Measurements from ENCODE around the gene MSX1.
"Not testable (repeated sequence)": the region's sequence is repeated elsewhere in the genome, so short reads cannot be mapped to it uniquely, and the experiment has no call there.

MSX1 gene

DNA sequence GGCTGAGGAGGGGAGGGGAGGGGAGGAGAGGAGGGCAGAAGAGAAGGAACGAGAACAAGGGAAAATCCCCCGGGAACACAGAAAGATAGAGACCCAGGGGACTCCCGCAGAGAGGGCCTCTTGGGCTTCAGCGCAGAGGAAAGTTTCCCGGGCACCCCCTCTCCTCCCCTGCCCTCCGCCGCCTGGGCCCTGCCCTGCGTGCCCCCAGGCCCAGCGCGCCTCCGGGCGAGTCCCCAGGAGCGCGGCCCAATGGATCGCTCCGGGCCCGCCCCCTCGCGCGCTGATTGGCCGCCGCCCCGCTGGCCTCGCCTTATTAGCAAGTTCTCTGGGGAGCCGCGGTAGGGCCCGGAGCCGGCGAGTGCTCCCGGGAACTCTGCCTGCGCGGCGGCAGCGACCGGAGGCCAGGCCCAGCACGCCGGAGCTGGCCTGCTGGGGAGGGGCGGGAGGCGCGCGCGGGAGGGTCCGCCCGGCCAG, at the start of gene MSX1:
TSS of gene MSX1 (plus strand) at position 341 of the 474 bp plus-strand sequence. CDS start 235 bp downstream, outside the sequence.
- no peak for DNase-seq (ENCODE audit: low read depth, low spot score)

DNA sequence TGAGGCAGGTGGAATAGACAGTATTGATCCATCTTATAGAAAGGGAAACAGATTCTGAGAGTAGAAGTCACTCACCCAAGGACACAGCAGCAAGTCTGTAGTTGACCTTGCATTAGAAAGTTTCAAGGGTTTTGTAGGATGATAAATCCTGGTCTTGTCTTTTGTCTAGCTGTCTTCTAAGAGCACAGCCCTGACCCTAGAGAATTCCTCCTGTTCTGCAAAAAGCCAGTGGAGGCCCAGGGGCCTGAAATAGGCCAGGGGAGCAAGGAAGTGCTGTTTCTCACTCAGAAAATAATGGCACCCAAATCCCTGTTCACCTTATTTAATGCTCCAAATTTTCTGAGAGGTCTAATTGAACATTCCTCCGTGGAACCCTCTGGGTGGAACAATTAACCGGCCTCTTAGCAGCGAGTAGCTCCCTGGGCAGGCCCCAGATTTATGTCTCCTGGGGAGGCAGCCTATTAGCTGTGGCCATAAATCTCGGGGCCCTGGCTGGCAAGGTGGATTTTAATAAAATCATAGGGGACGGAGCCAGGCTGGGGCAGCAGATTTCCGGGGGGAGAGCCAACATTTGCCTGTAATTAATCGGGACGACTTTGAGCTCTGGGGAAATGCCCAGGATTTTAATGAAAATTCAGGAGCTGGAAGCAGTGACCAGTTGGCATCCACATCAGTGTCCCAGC, 49.2 kb upstream of the MSX1 start:
- DNase-seq (ENCODE audit: low read depth, low spot score), result no peak
- H3K27ac ChIP-seq, result no peak overlapping the region

More for the DNA sequence above, at the start of gene MSX1:
- H3K27ac ChIP-seq, result no peak within 1 kb of the TSS

DNA sequence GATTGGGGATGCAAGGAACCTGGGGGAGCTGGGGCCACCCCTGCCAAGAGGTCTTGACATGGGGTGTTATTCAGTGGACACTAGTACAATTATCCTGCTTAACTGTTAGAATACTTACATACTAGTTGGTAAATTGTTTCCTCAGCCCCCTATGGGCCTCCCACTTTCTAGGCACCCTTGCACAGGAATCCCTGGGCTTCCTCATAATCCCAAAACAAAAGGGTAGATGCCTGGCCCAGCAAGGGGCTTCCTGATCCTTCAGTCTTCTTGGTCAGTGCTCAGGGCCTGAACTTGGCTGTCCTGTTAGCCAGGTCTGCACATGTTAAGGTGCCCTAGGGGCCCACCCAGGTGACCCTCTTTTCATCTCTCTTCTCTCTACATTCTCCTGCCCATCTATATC, 48.7 kb upstream of the MSX1 start:
- no peak for DNase-seq (ENCODE audit: low read depth, low spot score)
- no peak overlapping the region for H3K27ac ChIP-seq

DNA sequence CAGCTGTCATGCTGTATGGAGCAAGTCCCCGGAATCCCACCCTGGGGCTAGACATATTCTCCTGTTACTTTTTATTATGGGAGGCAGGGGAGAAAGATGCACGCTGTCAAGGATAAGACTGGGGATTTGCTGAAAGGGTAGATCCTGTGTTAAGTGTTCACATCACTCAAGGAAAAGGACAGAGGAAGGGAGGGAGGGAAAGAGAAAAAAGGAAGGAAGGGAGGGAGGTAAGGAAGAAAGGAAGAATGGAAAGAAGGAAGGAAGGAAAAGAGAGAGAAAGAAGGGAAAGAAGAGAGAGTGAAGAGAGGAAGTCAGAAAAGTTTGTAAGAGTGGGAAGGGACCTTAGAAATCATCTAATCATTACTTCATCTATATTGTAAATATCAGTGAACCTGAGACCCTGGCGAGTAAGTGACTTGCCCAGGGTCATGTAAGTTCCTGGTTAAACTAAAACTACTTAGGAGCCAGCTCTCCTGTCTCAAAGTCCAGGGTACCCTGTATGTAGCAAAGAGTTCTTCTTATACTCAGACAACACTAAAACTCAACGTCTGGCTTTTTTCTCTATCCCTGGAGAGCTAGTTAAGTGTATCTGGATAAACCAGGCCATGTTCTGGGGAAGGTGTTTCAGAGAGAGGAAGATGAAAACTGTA, 47.2 kb upstream of the MSX1 start:
- no peak overlapping the region for H3K27ac ChIP-seq
- DNase-seq (ENCODE audit: low read depth, low spot score), result no peak

DNA sequence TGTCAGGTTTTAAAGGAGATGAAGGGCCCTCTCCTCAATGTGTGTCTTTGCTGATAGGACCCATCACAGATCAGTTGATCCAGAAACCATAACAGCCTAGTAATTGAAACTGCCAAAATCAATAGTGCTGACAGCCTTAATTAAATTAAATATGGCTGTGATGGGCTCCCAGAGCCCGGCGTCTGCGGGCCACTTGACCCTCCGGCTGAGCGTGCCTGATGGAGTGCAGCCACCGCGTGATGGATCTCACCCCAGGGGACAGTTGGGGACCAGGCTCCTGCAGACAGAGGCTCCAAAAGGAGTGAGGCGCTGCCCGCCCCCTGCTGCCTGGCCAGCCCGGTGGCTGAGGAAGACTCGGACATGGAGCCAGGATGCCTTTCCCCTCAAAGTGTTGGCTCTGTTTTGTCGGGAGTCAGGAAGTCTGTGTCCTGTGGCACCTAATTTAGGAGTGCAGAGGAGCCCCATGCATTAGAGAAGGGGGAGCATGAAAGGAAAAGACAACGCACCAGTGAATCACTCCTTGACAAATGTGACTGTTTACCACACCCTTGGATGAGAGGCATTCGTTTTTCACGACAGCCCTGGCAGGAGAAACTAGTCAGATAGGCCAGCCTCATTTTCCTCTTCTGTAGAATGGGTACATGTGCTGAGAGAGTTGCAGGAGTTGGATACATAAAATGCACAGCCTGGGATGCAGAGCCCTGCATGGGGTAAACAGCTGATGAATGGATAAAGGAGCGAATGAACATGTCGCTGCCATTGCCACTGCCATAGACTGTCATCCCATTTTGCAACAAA, 40.9 kb upstream of the MSX1 start:
- no peak overlapping the region for H3K27ac ChIP-seq
- no peak for DNase-seq (ENCODE audit: low read depth, low spot score)

DNA sequence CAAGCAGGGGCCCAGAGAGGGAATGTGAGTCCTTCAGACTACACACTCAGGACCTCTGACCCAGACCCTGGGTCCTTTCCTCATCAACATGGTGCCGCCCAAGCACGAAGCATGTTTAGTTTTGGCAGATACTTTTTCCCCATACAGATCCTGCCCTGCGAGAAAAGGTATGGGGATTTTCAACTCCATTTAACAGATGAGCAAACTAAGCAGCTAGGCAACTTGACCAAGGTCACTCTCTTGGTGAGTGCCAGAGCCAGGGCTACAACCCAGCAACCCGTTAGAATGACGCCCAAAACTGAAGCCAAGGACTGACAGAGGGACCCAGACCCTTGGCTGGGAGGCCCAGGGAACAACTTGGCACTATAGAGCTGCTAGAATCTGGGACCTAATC, 40.3 kb upstream of the MSX1 start:
- H3K27ac ChIP-seq, result no peak overlapping the region
- no peak for DNase-seq (ENCODE audit: low read depth, low spot score)

DNA sequence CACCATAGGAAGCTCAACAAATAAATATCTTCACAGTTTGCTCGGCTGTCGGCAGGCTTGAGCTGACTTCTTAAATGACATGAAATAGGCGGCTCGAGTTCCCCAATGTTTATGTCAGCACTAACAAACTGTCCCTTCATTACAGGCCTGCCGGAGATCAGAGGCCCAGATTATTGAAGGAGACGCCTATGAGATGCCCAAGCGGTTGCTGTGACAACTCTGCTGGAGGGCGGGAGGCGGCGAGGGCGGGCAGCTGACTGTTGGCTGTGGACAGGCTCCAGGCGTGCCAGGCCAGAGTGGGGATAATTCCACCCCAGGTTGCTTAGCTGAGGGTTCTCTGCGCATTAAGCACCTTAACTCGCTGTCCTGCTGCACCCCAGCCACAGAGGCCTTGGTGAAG, 39.2 kb upstream of the MSX1 start:
- H3K27ac ChIP-seq, result no peak overlapping the region
- no peak for DNase-seq (ENCODE audit: low read depth, low spot score)

DNA sequence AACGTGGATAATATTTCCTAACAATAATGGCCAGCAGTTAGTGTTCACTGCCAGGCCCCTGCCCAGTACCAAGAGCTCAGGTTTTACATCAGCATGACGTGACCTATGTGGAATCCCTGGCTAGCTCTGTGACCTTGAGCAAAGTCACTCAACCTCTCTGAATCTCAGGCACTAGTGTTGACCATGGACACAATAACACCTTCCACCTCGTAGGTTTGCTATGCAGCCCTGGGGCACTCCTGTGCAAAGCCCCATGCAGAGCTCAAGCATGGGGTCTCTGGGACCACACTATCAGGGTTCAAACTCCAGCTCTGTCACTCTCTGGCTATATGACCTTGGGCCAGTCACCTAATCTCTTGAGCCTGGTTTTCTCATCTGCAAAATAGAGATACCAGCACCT, 38.7 kb upstream of the MSX1 start:
- DNase-seq (ENCODE audit: low read depth, low spot score), result no peak

DNA sequence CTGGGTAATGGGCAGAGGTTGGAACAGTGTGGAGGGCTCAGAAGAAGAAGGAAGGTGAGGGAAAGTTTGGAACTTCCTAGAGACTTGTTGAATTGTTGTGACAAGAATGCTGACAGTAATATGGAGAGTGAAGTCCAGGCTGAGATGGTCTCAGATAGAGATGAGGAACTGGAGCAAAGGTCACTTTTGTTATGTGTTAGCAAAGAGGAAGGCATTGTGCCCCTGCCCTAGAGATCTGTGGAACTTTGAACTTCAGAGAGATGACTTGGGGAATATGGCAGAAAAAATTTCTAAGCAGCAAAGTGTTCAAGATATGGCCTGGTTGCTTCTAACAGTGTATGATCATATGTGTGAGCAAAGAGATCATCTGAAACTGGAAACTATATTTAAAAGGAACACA, 37.9 kb upstream of the MSX1 start:
- no peak overlapping the region for H3K27ac ChIP-seq

More for the DNA sequence above, 38.7 kb upstream of the MSX1 start:
- H3K27ac ChIP-seq, result no peak overlapping the region

DNA sequence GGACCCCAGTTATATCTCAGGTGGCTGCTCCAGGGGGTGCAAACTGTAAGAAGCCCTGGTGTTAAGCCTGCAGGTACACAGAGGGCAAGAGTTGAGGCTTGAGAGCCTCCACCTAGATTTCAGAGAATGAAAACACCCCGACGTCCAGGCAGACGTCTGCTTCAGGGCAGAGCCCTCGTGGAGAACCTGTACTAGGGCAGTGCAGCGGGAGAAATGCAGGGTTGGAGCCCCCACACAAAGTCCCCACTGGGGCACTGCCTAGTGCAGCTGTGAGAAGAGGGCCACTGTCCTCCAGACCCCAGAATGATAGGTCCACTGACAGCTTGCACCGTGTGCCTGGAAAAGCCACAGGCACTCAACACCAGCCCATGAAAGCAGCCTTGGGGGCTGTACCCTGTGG, 37.2 kb upstream of the MSX1 start:
- not testable (repeated sequence) for DNase-seq (ENCODE audit: low read depth, low spot score); H3K27ac ChIP-seq

More for the DNA sequence above, 37.9 kb upstream of the MSX1 start:
- DNase-seq (ENCODE audit: low read depth, low spot score), result no peak

DNA sequence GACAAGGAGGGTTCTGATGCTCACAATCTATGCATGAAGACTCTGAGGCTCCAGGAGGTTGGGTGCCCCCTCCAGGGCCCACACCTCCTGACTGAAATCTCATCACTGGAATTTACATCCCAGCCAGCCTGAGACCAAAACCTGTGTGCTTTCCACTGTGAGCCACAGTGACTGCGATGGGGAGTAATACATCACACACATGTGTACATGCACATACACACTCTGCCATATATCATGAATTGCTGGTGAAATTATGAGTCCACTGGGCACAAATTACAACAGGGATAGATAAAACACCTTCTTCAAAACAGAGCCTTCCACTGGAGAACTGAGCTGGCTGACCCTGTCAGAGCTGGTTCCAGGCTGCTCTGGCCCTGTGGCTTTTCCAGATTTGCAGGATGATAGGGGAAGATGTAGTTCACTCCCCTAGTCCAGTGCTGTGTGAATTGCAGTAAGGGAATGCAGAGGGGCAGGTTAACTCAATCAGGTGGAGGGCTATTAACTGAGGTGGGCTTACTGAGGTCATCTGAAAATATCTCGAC, 35.8 kb upstream of the MSX1 start:
- no peak overlapping the region for H3K27ac ChIP-seq
- no peak for DNase-seq (ENCODE audit: low read depth, low spot score)

DNA sequence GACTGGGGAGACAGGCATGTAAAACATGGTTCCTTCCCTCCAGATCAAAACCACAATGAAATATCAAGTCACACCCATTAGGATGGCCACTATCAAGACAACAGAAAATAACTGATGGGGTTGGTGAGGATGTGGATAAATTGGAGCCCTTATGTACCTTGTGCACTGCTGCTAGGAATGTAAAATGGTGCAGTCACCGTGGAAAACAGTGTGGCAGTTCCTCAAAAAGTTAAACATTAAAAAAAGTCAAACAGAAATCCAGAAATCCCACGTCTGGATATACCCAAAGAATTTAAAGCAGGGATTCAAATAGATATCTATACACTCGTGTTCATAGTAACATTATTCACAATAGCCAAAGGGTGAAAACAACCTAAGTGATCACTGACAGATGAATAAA, 35.2 kb upstream of the MSX1 start:
- no peak for DNase-seq (ENCODE audit: low read depth, low spot score)

DNA sequence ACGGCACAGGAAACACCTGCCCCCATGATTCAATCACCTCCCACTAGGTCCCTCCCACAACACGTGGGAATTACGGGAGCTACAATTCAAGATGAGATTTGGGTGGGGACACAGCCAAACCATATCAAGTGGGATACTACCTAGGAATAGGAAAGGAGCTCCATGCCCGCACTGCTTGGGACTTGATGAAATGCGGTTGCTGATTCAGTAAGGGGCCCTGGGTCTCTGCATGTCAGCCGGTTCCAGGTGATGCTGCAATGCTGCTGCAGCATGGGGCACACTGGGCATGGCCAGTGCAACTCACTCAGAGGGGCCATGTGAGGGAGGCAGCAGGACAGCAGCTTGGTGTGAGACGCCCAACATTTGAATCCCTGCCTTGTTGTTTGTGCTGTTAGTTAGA, 34.0 kb upstream of the MSX1 start:
- H3K27ac ChIP-seq, result no peak overlapping the region
- DNase-seq (ENCODE audit: low read depth, low spot score), result no peak

More for the DNA sequence above, 35.2 kb upstream of the MSX1 start:
- no peak overlapping the region for H3K27ac ChIP-seq

DNA sequence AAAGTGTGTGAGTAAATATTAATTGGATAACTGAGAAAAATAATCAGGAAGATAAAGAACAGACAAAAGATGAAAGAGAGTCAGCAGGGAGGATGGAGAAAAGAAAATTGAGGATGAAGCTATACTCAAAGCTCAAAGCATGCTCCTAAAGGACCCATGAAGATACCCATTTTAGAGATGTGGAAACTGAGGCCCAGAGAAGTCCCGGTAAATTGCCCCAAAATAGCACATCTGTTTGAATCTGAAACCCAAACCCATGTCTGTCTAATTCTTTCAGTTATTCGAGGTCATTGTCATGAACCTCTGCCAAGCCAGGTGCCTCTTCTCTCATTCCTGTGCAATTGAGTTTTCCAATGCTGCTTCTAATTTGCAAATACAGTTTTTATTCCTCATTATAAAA, 29.6 kb upstream of the MSX1 start:
- no peak for DNase-seq (ENCODE audit: low read depth, low spot score)
- no peak overlapping the region for H3K27ac ChIP-seq

DNA sequence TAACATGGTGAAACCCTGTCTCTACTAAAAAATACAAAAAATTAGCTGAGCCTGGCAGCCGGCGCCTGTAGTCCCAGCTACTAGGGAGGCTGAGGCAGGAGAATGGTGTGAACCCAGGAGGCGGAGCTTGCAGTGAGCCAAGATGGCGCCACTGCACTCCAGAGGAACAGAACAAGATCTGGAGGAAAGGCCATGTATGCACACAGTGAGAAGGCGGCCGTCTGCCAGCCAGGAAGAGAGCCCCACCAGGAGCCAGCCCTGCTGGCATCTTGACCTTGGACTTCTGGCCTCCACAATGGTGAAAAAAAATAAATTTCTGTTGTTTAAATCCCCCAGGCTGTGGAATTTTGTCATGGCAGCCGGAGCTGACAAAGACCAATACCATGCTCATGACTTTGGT, 28.2 kb upstream of the MSX1 start:
- H3K27ac ChIP-seq, result no peak overlapping the region
- DNase-seq (ENCODE audit: low read depth, low spot score), result no peak

DNA sequence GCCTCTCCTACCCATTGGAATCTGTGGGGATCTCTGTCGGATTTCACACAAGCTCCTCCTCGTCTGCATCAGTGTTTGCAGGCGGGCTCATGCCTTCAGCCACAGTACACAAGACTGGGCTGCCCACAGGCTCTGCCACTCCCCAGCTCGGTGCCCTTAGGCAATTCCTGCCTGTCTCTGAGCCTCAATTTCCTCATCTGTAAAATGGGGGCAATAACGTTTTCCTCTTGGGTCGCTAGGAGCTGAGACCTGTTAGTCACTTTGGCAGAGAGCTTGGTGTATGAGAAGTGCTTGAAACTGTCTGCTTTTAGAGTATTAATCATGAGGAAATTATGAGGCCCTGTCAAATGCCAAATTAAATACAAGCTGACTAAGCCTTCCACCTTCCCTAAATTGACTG, 27.6 kb upstream of the MSX1 start:
- H3K27ac ChIP-seq, result no peak overlapping the region
- no peak for DNase-seq (ENCODE audit: low read depth, low spot score)

DNA sequence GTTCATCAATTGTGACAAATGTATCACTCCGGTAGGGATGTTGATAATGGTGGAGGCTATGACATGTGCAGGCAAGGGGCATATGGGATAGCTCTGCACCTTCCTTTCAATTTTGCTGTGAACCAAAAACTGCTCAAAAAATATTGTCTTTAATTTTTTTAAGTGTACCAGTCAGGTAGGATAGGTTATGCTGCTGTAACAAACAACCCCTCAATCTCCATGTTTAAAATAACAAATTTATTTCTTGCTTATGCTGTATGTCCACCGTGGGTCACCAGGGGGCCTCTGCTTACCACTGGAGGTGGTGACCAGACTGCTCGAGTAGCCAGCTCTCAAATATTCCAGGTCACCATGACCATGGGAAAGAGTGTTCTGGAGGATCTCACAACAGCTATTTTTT, 23.4 kb upstream of the MSX1 start:
- no peak overlapping the region for H3K27ac ChIP-seq

DNA sequence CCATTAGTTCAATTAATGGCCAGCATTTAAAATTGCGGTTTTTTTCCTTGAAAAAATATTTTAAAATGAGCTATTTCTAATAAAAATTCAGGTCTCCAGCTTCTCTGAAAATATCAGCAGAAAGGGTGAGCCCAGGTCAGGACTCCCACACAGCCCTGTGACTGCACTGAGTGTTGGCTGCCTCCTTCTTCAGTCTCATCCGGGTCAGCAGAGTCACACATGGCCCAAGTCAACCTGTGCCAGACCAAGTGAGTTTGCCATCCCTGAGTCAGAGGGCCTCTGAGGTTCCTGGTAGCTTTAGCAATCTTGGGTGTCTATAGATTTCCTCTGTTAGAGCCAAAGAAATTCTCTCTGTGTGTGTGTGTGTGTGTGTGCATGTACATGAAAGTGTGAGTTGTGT, 22.1 kb upstream of the MSX1 start:
- DNase-seq (ENCODE audit: low read depth, low spot score), result no peak
- no peak overlapping the region for H3K27ac ChIP-seq

More for the DNA sequence above, 23.4 kb upstream of the MSX1 start:
- DNase-seq (ENCODE audit: low read depth, low spot score), result no peak

DNA sequence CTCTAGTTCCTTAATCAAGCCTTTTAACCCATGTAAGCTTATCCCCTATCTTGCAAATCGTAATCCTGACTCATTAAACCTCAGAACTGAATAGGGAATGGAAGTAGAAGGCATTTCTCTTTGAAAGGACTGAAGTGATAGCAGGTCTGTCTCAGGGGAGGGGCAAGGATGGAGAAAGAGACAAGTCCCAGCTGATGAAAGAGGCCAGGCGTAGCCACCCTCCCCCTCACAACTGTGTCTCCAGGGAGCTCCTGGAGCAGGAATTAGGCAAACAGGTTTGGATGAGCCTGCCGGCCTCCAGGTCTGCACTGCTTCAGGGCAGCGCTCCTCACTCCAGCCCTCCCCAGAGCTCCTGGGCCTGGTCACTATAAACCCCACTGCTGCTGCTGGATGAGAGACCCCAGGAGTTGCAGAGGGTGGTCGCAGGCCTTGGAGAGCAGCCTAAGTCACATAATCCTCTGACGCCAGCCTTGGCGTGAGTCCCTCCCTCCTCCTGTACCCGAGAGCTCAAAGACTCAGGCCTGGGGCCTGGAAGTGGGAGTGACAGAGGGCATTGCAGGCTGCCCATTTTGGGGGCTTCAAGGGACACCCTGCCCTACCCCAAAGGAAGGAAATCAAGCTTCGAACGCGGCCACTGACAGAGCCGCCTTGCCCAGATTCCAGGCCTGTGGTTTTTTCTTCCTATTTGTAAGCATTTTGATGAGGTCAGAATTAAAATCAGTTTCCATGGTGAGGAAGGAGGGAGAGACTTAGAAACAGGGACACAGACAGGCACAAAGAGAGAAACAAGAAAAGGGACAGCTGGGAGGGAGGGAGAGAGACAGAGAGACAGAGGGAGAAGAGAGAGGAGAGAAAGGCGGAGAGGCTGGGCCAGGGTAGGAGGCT, 21.2 kb upstream of the MSX1 start:
- no peak for DNase-seq (ENCODE audit: low read depth, low spot score)
- no peak overlapping the region for H3K27ac ChIP-seq

All from epithelial cell of prostate (primary cell).